ENCODE data around the gene CDK15. TPM values are rescaled to one million over a fixed set of nuclear protein-coding genes. Genes with fewer than 3 reads are reported as not detected.

CDK15 gene
- total and polyA plus RNA-seq, 2 experiments from 2014 or later = 0.27 TPM; not detected in 1

DNA sequence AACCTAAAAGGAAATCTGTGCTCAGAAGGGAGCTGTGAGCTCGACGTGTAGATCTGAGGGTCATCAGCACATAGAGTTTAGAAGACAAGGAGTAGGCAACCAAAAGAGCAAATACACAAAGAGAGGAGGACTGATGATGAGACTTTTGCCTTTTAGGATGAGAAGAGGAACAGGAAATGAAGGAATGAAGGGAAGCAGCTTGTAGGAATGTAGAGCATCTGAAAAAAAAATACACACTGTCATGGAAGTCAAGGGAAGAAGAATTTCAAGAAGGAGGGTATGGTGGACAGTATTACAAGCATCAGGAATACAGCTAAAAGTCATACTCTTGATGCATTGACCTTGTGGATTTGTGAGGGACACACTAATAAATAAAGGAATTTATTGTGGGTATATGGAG is 21.9 kb downstream of the CDK15 start:
- no peaks in the 10 kb centered on the region for H4K20me1 ChIP-seq (replicated peaks; ENCODE audit: insufficient read depth)
- Mint-ChIP-seq H3K4me3 (no peak overlapping the region), H3K27ac (no peak overlapping the region), H3K4me1 (no peaks in the 10 kb centered on the region), H3K27me3 (ENCODE audit: insufficient read depth, low read depth, poor library complexity) (no peaks in the 10 kb centered on the region), H3K36me3 (ENCODE audit: low read depth) (no peaks in the 10 kb centered on the region), H3K9me3 (no peaks in the 10 kb centered on the region)
- H3K4me2 ChIP-seq = no peak overlapping the region
- no peak for TF ChIP-seq NANOG (IDR thresholded peaks at IDR 0.05; ENCODE audit: borderline replicate concordance)
- no peak for TF ChIP-seq STAT1 (IDR thresholded peaks at IDR 0.05; ENCODE audit: unreplicated experiment)
- no peak for TF ChIP-seq JUNB (IDR thresholded peaks at IDR 0.05; ENCODE audit: unreplicated experiment)
- TF ChIP-seq EZH2phosphoT487 (IDR thresholded peaks at IDR 0.05; ENCODE audit: unreplicated experiment) = no peak
- TF ChIP-seq, protein P1, sequence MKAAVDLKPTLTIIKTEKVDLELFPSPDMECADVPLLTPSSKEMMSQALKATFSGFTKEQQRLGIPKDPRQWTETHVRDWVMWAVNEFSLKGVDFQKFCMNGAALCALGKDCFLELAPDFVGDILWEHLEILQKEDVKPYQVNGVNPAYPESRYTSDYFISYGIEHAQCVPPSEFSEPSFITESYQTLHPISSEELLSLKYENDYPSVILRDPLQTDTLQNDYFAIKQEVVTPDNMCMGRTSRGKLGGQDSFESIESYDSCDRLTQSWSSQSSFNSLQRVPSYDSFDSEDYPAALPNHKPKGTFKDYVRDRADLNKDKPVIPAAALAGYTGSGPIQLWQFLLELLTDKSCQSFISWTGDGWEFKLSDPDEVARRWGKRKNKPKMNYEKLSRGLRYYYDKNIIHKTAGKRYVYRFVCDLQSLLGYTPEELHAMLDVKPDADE (IDR thresholded peaks at IDR 0.05) = no peak
- H3F3A ChIP-seq (replicated peaks; ENCODE audit: low read depth) = no peaks in the 10 kb centered on the region
- no peaks in the 10 kb centered on the region for H3K36me3 ChIP-seq (ENCODE audit: insufficient read depth)
- H3K27ac ChIP-seq (ENCODE audit: low read depth) = no peak overlapping the region
- no peak overlapping the region for H2AFZ ChIP-seq
- no peaks in the 10 kb centered on the region for H3K79me2 ChIP-seq (replicated peaks; ENCODE audit: insufficient read depth)
- no peaks in the 10 kb centered on the region for H3K4me1 ChIP-seq (ENCODE audit: insufficient read depth)
- H3K9me2 ChIP-seq (ENCODE audit: insufficient read depth) = peaks cover 9% of the 10 kb centered on the region; the same call in 1 of the 2 replicates
- no peaks in the 10 kb centered on the region for H3K27me3 ChIP-seq (ENCODE audit: insufficient read depth)
- no peak overlapping the region for H3K4me3 ChIP-seq
- ATAC-seq (no peak), DNase-seq (ENCODE audit: low spot score) (no peak)

DNA sequence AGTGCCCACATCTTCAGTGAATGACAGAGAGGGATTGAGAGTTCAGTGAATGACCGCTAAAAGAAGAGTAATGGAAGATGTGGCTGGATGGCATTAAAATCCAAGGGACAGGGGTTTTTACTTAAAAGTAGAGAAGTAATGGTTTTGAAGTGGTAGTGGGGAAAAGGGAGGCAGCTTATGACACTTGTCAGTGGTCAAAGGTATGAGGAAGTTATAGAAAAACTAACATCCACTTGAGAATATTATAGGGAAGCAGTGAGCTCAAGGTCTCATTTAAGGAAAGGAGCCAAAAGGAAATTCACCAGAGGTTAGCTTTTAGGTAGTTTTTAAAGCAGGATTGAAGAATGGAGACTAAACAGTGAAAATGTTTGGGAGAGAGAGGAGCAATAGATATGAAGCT is 24.3 kb downstream of the CDK15 start:
- no peak overlapping the region for H3K27ac Mint-ChIP-seq
- no peak for ATAC-seq
- no peak for TF ChIP-seq EZH2phosphoT487 (IDR thresholded peaks at IDR 0.05; ENCODE audit: unreplicated experiment)
- no peak for TF ChIP-seq POLR2AphosphoS5 (IDR thresholded peaks at IDR 0.05; ENCODE audit: low read depth)
- no peak for TF ChIP-seq EZH2 (IDR thresholded peaks at IDR 0.05; ENCODE audit: low read depth, unreplicated experiment)
- no peak for TF ChIP-seq ZNF331 (CRISPR knock-in tag; IDR thresholded peaks at IDR 0.05; ENCODE audit: low read depth)
- TF ChIP-seq, protein P2, sequence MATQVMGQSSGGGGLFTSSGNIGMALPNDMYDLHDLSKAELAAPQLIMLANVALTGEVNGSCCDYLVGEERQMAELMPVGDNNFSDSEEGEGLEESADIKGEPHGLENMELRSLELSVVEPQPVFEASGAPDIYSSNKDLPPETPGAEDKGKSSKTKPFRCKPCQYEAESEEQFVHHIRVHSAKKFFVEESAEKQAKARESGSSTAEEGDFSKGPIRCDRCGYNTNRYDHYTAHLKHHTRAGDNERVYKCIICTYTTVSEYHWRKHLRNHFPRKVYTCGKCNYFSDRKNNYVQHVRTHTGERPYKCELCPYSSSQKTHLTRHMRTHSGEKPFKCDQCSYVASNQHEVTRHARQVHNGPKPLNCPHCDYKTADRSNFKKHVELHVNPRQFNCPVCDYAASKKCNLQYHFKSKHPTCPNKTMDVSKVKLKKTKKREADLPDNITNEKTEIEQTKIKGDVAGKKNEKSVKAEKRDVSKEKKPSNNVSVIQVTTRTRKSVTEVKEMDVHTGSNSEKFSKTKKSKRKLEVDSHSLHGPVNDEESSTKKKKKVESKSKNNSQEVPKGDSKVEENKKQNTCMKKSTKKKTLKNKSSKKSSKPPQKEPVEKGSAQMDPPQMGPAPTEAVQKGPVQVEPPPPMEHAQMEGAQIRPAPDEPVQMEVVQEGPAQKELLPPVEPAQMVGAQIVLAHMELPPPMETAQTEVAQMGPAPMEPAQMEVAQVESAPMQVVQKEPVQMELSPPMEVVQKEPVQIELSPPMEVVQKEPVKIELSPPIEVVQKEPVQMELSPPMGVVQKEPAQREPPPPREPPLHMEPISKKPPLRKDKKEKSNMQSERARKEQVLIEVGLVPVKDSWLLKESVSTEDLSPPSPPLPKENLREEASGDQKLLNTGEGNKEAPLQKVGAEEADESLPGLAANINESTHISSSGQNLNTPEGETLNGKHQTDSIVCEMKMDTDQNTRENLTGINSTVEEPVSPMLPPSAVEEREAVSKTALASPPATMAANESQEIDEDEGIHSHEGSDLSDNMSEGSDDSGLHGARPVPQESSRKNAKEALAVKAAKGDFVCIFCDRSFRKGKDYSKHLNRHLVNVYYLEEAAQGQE (IDR thresholded peaks at IDR 0.05; ENCODE audit: unreplicated experiment) = no peak
- TF ChIP-seq, protein P3, sequence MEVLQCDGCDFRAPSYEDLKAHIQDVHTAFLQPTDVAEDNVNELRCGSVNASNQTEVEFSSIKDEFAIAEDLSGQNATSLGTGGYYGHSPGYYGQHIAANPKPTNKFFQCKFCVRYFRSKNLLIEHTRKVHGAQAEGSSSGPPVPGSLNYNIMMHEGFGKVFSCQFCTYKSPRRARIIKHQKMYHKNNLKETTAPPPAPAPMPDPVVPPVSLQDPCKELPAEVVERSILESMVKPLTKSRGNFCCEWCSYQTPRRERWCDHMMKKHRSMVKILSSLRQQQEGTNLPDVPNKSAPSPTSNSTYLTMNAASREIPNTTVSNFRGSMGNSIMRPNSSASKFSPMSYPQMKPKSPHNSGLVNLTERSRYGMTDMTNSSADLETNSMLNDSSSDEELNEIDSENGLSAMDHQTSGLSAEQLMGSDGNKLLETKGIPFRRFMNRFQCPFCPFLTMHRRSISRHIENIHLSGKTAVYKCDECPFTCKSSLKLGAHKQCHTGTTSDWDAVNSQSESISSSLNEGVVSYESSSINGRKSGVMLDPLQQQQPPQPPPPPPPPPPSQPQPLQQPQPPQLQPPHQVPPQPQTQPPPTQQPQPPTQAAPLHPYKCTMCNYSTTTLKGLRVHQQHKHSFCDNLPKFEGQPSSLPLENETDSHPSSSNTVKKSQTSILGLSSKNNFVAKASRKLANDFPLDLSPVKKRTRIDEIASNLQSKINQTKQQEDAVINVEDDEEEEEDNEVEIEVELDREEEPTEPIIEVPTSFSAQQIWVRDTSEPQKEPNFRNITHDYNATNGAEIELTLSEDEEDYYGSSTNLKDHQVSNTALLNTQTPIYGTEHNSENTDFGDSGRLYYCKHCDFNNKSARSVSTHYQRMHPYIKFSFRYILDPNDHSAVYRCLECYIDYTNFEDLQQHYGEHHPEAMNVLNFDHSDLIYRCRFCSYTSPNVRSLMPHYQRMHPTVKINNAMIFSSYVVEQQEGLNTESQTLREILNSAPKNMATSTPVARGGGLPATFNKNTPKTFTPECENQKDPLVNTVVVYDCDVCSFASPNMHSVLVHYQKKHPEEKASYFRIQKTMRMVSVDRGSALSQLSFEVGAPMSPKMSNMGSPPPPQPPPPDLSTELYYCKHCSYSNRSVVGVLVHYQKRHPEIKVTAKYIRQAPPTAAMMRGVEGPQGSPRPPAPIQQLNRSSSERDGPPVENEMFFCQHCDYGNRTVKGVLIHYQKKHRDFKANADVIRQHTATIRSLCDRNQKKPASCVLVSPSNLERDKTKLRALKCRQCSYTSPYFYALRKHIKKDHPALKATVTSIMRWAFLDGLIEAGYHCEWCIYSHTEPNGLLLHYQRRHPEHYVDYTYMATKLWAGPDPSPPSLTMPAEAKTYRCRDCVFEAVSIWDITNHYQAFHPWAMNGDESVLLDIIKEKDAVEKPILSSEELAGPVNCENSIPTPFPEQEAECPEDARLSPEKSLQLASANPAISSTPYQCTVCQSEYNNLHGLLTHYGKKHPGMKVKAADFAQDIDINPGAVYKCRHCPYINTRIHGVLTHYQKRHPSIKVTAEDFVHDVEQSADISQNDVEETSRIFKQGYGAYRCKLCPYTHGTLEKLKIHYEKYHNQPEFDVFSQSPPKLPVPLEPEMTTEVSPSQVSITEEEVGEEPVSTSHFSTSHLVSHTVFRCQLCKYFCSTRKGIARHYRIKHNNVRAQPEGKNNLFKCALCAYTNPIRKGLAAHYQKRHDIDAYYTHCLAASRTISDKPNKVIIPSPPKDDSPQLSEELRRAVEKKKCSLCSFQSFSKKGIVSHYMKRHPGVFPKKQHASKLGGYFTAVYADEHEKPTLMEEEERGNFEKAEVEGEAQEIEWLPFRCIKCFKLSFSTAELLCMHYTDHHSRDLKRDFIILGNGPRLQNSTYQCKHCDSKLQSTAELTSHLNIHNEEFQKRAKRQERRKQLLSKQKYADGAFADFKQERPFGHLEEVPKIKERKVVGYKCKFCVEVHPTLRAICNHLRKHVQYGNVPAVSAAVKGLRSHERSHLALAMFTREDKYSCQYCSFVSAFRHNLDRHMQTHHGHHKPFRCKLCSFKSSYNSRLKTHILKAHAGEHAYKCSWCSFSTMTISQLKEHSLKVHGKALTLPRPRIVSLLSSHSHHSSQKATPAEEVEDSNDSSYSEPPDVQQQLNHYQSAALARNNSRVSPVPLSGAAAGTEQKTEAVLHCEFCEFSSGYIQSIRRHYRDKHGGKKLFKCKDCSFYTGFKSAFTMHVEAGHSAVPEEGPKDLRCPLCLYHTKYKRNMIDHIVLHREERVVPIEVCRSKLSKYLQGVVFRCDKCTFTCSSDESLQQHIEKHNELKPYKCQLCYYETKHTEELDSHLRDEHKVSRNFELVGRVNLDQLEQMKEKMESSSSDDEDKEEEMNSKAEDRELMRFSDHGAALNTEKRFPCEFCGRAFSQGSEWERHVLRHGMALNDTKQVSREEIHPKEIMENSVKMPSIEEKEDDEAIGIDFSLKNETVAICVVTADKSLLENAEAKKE (CRISPR knock-in tag; IDR thresholded peaks at IDR 0.05) = no peak
- no peak for TF ChIP-seq STAT1 (IDR thresholded peaks at IDR 0.05; ENCODE audit: unreplicated experiment)
- no peak for TF ChIP-seq ZNF114 (CRISPR knock-in tag; IDR thresholded peaks at IDR 0.05)

More for the DNA sequence above, 24.3 kb downstream of the CDK15 start:
- H3K4me2 ChIP-seq = no peak overlapping the region
- no peak overlapping the region for H3K4me3 Mint-ChIP-seq
- H3K27me3 Mint-ChIP-seq (ENCODE audit: insufficient read depth, low read depth, poor library complexity) = no peaks in the 10 kb centered on the region
- peak overlapping the region; percentile 85; the same call in 1 of the 2 replicates for H2AFZ ChIP-seq
- H3F3A ChIP-seq (replicated peaks; ENCODE audit: low read depth) = peaks cover 5% of the 10 kb centered on the region; the same call in 1 of the 2 replicates
- no peaks in the 10 kb centered on the region for H3K36me3 Mint-ChIP-seq (ENCODE audit: low read depth)
- no peaks in the 10 kb centered on the region for H3K4me1 ChIP-seq (ENCODE audit: insufficient read depth)
- H3K4me3 ChIP-seq = no peak overlapping the region
- no peaks in the 10 kb centered on the region for H3K79me2 ChIP-seq (replicated peaks; ENCODE audit: insufficient read depth)
- H3K9me3 Mint-ChIP-seq = no peaks in the 10 kb centered on the region
- DNase-seq (ENCODE audit: low spot score) = no peak
- peaks cover 12% of the 10 kb centered on the region; the same call in 1 of the 2 replicates for H3K9me2 ChIP-seq (ENCODE audit: insufficient read depth)
- no peaks in the 10 kb centered on the region for H3K27me3 ChIP-seq (ENCODE audit: insufficient read depth)
- no peaks in the 10 kb centered on the region for H3K36me3 ChIP-seq (ENCODE audit: insufficient read depth)
- H3K27ac ChIP-seq (ENCODE audit: low read depth) = no peak overlapping the region
- H3K4me1 Mint-ChIP-seq = no peaks in the 10 kb centered on the region
- no peaks in the 10 kb centered on the region for H4K20me1 ChIP-seq (replicated peaks; ENCODE audit: insufficient read depth)
